BJ (cell line): ENCODE results near the gene ALK. TPM values are rescaled to one million over a fixed set of nuclear protein-coding genes. Genes with fewer than 3 reads are reported as not detected.
A peak's percentile ranks its signal among the peaks of the same experiment; 100 is the strongest.

ENCODE experiments used
- CTCF ChIA-PET: fragments of 350-600 bp; formaldehyde crosslinking; extraction: SDS; loops from one replicate; lab custom pipeline; 2021; ENCODE audit warnings: antibody characterized with exemption, inconsistent platforms; lab: Yijun Ruan, JAX
- POLR2A ChIA-PET: fragments of 300-600 bp; sonication (Branson Sonifier 250); formaldehyde crosslinking; extraction: SDS; loops from one replicate; lab custom pipeline; 2021; ENCODE audit warnings: antibody characterized with exemption; lab: Charles Lee
- DNase-seq: peaks from one replicate; pipeline ENCODE4 v3.0.0-alpha.2; 2011; ENCODE audit warnings: low read depth
- H3K27me3 ChIP-seq: 2 replicates; pipeline ENCODE4 v1.6.0; 2011; ENCODE audit warnings: low read length; ENCODE audit not compliant: control insufficient read depth, insufficient read depth
- H3K36me3 ChIP-seq: 2 replicates; pipeline ENCODE4 v1.5.1; 2011; ENCODE audit warnings: low read length; ENCODE audit not compliant: control insufficient read depth, insufficient read depth
- H3K4me3 ChIP-seq: 2 replicates; pipeline ENCODE4 v1.5.1; 2011; ENCODE audit warnings: low read depth, mild to moderate bottlenecking, control low read depth, low read length
- polyA plus RNA-seq: library from polyadenylated mRNA; depleted of rRNA; stranded (reverse); fragments of >200 nt; gene quantifications from 2 replicates; pipeline ENCODE4 v1.2.3, GENCODE V29; 2011
- TF ChIP-seq, protein P1 (sequence below): IDR thresholded peaks from 2 replicates; pipeline ENCODE4 v1.5.1; 2011; ENCODE audit warnings: low read depth, mild to moderate bottlenecking, control low read depth, inconsistent platforms, low read length, moderate library complexity; ENCODE audit not compliant: insufficient read depth

The ALK gene
- polyA plus RNA-seq, 1 experiment = not detected

DNA sequence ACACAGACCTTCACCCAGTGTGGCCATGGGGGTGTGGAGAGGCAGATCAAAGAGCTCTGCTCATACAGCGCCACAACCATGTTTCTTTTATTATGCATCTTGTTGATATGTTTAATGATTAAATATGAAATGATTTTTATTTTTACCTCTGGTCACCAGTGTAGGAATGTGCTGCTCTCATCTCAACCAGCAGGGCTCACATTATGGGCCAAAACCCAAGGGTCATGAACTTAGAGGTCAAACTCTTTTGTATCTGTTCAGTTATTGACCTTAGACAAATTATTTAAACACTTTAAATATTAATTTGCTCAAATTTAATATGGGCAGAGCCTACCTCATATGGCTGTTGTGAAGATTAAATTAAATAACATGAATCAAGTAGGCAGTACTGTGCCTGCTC lies 386.2 kb downstream of the ALK start:
- Histone ChIP-seq H3K27me3 (no peaks in the 10 kb centered on the region), H3K4me3 (no peak overlapping the region), H3K36me3 (no peaks in the 10 kb centered on the region)
- TF ChIP-seq, protein P1, sequence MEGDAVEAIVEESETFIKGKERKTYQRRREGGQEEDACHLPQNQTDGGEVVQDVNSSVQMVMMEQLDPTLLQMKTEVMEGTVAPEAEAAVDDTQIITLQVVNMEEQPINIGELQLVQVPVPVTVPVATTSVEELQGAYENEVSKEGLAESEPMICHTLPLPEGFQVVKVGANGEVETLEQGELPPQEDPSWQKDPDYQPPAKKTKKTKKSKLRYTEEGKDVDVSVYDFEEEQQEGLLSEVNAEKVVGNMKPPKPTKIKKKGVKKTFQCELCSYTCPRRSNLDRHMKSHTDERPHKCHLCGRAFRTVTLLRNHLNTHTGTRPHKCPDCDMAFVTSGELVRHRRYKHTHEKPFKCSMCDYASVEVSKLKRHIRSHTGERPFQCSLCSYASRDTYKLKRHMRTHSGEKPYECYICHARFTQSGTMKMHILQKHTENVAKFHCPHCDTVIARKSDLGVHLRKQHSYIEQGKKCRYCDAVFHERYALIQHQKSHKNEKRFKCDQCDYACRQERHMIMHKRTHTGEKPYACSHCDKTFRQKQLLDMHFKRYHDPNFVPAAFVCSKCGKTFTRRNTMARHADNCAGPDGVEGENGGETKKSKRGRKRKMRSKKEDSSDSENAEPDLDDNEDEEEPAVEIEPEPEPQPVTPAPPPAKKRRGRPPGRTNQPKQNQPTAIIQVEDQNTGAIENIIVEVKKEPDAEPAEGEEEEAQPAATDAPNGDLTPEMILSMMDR = no peak
- DNase-seq = no peak
- POLR2A ChIA-PET = no interaction called here
- CTCF ChIA-PET = interaction anchor here (1.0 kb wide), 1 partner anchor 44 kb away, joined by 3 read pairs; no protein-coding TSS in a partner anchor

DNA sequence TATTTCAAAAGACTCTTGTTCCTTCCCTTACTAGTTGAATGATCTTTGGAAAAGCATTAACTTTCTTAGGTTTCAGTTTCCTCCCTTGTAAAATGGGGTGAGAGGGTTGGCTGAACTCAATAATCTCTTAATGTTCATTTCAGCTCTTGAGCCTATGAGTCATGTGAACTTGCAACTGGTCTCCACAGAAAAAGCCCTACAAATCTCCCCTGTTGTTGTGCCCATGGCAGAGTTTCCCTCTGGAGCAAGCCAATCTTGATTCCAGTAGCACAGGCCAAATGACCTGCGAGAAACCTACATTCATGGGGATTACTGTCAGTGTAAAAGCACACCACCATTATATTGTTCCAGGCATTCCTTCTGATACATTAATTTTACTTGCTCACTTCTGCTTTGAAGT lies 388.9 kb downstream of the ALK start:
- no peak for DNase-seq
- H3K4me3 ChIP-seq = no peak overlapping the region
- POLR2A ChIA-PET = no interaction called here
- CTCF ChIA-PET = no interaction called here
- H3K36me3 ChIP-seq = no peaks in the 10 kb centered on the region
- TF ChIP-seq, protein P1 = no peak
- no peaks in the 10 kb centered on the region for H3K27me3 ChIP-seq

DNA sequence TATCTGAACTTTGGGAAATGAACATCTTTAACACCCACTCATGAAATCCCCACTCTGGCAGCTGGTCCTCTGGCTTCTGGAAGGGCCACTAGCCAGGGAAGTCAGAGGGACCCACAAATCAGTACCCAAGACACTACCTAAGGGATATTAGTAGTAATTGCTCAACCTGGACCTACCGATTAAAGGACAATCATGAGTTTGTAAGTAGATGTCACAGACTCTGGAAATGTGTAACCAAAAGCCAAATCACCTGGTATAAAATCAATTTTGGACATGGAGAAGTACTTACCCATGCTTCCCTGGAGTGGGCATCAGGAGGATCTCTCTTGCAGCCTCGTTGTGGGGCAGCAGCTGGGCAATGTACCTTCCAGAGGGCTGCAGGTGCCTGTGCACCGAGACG lies 389.8 kb downstream of the ALK start:
- ChIA-PET CTCF (interaction anchor here (1.5 kb wide), 1 partner anchor 13 kb away, joined by 4 read pairs; no protein-coding TSS in a partner anchor), POLR2A (interaction anchor here (0.6 kb wide), 1 partner anchor 303 kb away, joined by 3 read pairs; no protein-coding TSS in a partner anchor)
- Histone ChIP-seq H3K27me3 (no peaks in the 10 kb centered on the region), H3K36me3 (no peaks in the 10 kb centered on the region), H3K4me3 (no peak overlapping the region)
- no peak for DNase-seq
- TF ChIP-seq, protein P1 = no peak

DNA sequence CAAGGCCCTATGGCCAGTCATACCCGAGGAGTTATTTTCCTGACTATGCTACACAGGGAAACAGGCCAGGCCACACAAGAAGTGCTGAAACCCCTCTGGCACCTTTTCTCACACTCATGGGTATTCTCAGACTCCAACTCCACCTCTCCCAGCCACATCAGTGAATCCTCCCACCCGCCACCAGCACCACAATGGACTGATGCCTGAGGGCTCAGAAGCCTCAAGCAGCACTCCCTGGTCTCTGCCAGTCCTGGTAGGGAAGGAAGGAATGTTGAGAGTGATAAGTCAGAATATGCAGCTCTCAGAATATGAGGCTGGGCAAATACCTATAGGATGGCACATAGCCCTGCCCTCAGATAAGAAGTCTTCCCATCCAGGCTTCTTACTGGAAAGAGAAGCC lies 391.1 kb downstream of the ALK start:
- CTCF ChIA-PET = interaction anchor here (1.5 kb wide), 1 partner anchor 11 kb away, joined by 4 read pairs; no protein-coding TSS in a partner anchor
- POLR2A ChIA-PET = no interaction called here
- TF ChIP-seq, protein P1 = no peak
- Histone ChIP-seq H3K4me3 (no peak overlapping the region), H3K27me3 (no peaks in the 10 kb centered on the region), H3K36me3 (no peaks in the 10 kb centered on the region)
- no peak for DNase-seq

DNA sequence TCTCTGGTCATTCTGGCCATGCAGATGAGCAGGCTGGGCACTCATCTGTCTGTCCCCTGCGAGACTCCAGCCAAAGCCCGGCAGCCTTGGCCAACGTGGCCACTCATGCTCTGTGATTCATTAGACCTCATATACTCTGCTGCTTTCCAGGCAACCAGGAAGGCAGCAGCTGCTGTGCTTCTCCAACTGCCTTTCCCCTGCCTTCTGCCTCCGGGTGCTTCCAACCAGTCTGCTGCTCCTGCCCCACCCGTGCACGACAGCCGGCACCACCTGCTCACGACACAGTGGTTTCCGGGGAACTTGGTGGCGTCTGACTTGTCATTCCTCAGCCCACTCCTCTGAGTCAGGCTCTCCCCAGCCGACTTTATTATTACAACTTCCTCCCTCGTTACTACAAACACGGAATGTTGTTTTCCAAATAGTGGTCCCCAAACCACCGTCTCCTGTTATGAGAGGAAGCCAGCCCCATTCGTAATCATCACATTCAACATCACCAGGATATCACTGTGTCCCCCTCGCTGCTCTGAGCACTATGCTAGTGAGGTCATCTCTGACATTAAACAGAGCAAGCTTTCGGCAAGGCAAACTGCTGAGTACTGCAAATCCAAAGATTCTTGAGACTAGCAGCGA lies 392.4 kb downstream of the ALK start:
- TF ChIP-seq, protein P1 = no peak
- ChIA-PET POLR2A (no interaction called here), CTCF (interaction anchor here (2.0 kb wide), 1 partner anchor 17 kb away, joined by 4 read pairs; no protein-coding TSS in a partner anchor)
- no peak overlapping the region for H3K4me3 ChIP-seq
- DNase-seq = peak; percentile 55
- no peaks in the 10 kb centered on the region for H3K27me3 ChIP-seq
- H3K36me3 ChIP-seq = no peaks in the 10 kb centered on the region
